ENCODE data around the gene MB21D2.
"Not testable (repeated sequence)": the region's sequence is repeated elsewhere in the genome, so short reads cannot be mapped to it uniquely, and the experiment has no call there.

Gene MB21D2

GRCh38 chr3:192855434-192855833 lies 62.2 kb downstream of the MB21D2 start:
- DNase-seq = no peak

GRCh38 chr3:192851821-192852372 lies 65.8 kb downstream of the MB21D2 start:
- peak; percentile 57 for DNase-seq

GRCh38 chr3:192850451-192850981 lies 67.1 kb downstream of the MB21D2 start:
- DNase-seq = peak; percentile 81

GRCh38 chr3:192849821-192850220 lies 67.8 kb downstream of the MB21D2 start:
- DNase-seq = not testable (repeated sequence)

GRCh38 chr3:192848371-192849233 lies 69.1 kb downstream of the MB21D2 start:
- peak; percentile 32 for DNase-seq

GRCh38 chr3:192847941-192848340 lies 69.7 kb downstream of the MB21D2 start:
- peak; percentile 81 for DNase-seq

- no peak for DNase-seq
Measured at GRCh38 chr3:192845526-192845855, 72.2 kb downstream of the MB21D2 start.

- DNase-seq = peak; percentile 77
Measured at GRCh38 chr3:192844836-192845525, 72.7 kb downstream of the MB21D2 start.

- DNase-seq = no peak
Measured at GRCh38 chr3:192844486-192844765, 73.2 kb downstream of the MB21D2 start.

GRCh38 chr3:192843723-192844485 lies 73.8 kb downstream of the MB21D2 start:
- no peak for DNase-seq

GRCh38 chr3:192843119-192843518 lies 74.5 kb downstream of the MB21D2 start:
- DNase-seq = no peak

GRCh38 chr3:192842711-192843110 lies 74.9 kb downstream of the MB21D2 start:
- DNase-seq = no peak

GRCh38 chr3:192842138-192842537 lies 75.5 kb downstream of the MB21D2 start:
- DNase-seq = no peak

GRCh38 chr3:192841428-192841827 lies 76.2 kb downstream of the MB21D2 start:
- DNase-seq = no peak

- DNase-seq = no peak
Measured at GRCh38 chr3:192840143-192840836, 77.4 kb downstream of the MB21D2 start.

GRCh38 chr3:192835818-192836815 lies 81.5 kb downstream of the MB21D2 start:
- peak; percentile 69 for DNase-seq

- no peak for DNase-seq
Measured at GRCh38 chr3:192834428-192834827, 83.2 kb downstream of the MB21D2 start.

GRCh38 chr3:192833177-192833890 lies 84.3 kb downstream of the MB21D2 start:
- DNase-seq = peak; percentile 84

GRCh38 chr3:192831801-192832347 lies 85.8 kb downstream of the MB21D2 start:
- no peak for DNase-seq

- peak; percentile 88 for DNase-seq
Measured at GRCh38 chr3:192831111-192831644, 86.5 kb downstream of the MB21D2 start.
